Bronchial epithelial cell (primary cell): Measurements from ENCODE around the gene ATP1A4. TPM values are rescaled to one million over a fixed set of nuclear protein-coding genes. Genes with fewer than 3 reads are reported as not detected.

Experiments used
- DNase-seq: peaks from one replicate; pipeline ENCODE4 v3.0.0-alpha.2; 2010; ENCODE audit warnings: low read depth
- FAIRE-seq: peaks from 2 replicates; lab custom pipeline; 2011; peaks lifted over from hg19 to GRCh38; lab: Jason Lieb, UNC
- H3K27me3 ChIP-seq: 2 replicates; pipeline ENCODE4 v1.5.1; 2011; ENCODE audit warnings: low read length; ENCODE audit not compliant: control insufficient read depth, insufficient read depth
- H3K36me3 ChIP-seq: 2 replicates; pipeline ENCODE4 v1.5.1; 2011; ENCODE audit warnings: low read length; ENCODE audit not compliant: control insufficient read depth, insufficient read depth
- H3K4me3 ChIP-seq: 2 replicates; pipeline ENCODE4 v1.5.1; 2011; ENCODE audit warnings: mild to moderate bottlenecking, low read depth, low read length, control low read depth
- total RNA-seq: library from RNA; depleted of rRNA; stranded (reverse); fragments of >200 nt; gene quantifications from 2 replicates; pipeline ENCODE4 v1.2.1, GENCODE V29; 2014
- TF ChIP-seq, protein P1 (sequence below): IDR thresholded peaks from 2 replicates; pipeline ENCODE4 v1.5.1; 2011; ENCODE audit warnings: mild to moderate bottlenecking, moderate library complexity, low read length, control low read depth, inconsistent platforms; ENCODE audit not compliant: insufficient read depth, severe bottlenecking

Gene ATP1A4
- total RNA-seq, 1 donor from 2014 or later = not detected

DNA sequence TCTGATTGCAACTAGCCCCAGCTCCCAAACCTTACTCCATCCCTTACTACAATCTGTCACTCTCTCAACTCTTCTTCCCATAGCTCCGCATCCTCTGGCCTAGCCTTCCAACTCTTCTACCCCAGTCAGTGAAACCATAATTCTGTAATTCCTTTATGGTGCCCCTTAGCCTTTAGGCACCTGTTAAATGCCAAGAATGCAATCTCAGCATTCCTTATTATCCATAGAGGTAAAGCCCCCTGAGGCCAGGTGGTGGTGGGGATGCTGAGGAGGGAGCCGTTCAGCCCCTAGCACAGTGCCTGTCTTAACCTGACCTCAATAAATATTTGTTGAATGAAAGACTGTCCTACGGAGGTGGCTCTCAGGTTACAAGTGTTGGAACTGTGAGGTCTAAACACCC lies 21.8 kb upstream of the ATP1A4 start:
- DNase-seq (no peak), FAIRE-seq (no peak)
- TF ChIP-seq, protein P1, sequence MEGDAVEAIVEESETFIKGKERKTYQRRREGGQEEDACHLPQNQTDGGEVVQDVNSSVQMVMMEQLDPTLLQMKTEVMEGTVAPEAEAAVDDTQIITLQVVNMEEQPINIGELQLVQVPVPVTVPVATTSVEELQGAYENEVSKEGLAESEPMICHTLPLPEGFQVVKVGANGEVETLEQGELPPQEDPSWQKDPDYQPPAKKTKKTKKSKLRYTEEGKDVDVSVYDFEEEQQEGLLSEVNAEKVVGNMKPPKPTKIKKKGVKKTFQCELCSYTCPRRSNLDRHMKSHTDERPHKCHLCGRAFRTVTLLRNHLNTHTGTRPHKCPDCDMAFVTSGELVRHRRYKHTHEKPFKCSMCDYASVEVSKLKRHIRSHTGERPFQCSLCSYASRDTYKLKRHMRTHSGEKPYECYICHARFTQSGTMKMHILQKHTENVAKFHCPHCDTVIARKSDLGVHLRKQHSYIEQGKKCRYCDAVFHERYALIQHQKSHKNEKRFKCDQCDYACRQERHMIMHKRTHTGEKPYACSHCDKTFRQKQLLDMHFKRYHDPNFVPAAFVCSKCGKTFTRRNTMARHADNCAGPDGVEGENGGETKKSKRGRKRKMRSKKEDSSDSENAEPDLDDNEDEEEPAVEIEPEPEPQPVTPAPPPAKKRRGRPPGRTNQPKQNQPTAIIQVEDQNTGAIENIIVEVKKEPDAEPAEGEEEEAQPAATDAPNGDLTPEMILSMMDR = no peak
- Histone ChIP-seq H3K36me3 (no peaks in the 10 kb centered on the region), H3K4me3 (no peak overlapping the region), H3K27me3 (peaks cover 2% of the 10 kb centered on the region)

DNA sequence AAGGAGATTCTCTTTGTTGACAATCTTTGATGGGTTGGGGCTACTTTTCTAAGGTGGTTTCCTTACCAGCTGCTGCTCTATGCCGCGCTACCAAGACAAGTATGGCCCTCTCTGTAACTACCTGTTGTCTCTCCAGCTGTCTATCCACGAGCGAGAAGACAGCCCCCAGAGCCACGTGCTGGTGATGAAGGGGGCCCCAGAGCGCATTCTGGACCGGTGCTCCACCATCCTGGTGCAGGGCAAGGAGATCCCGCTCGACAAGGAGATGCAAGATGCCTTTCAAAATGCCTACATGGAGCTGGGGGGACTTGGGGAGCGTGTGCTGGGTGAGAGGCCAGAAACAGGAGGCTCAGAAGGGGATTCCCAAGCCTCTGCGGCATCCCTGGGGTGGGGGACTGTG lies 21.4 kb upstream of the ATP1A4 start:
- FAIRE-seq (peak; percentile 23), DNase-seq (no peak)
- Histone ChIP-seq H3K4me3 (no peak overlapping the region), H3K36me3 (no peaks in the 10 kb centered on the region), H3K27me3 (peaks cover 2% of the 10 kb centered on the region)
- TF ChIP-seq, protein P1 = no peak

DNA sequence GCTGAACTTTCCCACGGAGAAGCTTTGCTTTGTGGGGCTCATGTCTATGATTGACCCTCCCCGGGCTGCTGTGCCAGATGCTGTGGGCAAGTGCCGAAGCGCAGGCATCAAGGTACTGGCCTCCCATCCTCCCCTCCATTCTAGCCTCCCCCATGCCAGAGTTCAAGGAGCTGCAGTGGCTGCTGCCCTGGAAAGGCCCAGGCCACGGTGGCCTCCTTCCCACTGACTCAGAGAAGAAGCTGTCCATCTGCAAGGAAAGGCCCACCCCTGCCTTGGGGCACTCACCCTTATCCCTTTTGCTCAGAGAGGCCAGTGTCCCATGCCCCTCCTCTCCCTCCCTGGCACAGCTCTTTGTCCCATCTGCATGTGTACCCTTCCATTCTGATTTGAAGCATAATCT lies 20.9 kb upstream of the ATP1A4 start:
- FAIRE-seq (no peak), DNase-seq (no peak)
- TF ChIP-seq, protein P1 = no peak
- Histone ChIP-seq H3K27me3 (peaks cover 2% of the 10 kb centered on the region), H3K36me3 (no peaks in the 10 kb centered on the region), H3K4me3 (no peak overlapping the region)

DNA sequence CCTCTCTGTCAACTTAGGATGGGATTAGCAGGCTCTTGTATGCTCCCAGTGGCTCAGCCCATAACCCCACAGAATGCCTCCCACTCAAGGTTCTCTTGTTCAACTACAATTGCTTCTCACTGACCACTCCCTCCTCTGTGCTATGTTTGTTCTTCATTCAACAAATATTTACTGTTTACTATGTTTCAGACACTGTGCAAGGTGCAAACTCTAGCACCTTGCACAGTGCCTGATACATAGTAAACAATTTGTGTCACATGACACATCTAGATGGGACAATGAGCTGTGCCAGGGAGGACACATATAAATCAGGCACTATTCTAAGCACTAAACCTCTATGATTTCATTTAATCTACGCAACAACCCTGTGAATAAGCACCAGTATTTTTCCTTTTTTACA lies 20.5 kb upstream of the ATP1A4 start:
- Histone ChIP-seq H3K36me3 (no peaks in the 10 kb centered on the region), H3K4me3 (no peak overlapping the region), H3K27me3 (peaks cover 2% of the 10 kb centered on the region)
- TF ChIP-seq, protein P1 = no peak
- FAIRE-seq (no peak), DNase-seq (no peak)

DNA sequence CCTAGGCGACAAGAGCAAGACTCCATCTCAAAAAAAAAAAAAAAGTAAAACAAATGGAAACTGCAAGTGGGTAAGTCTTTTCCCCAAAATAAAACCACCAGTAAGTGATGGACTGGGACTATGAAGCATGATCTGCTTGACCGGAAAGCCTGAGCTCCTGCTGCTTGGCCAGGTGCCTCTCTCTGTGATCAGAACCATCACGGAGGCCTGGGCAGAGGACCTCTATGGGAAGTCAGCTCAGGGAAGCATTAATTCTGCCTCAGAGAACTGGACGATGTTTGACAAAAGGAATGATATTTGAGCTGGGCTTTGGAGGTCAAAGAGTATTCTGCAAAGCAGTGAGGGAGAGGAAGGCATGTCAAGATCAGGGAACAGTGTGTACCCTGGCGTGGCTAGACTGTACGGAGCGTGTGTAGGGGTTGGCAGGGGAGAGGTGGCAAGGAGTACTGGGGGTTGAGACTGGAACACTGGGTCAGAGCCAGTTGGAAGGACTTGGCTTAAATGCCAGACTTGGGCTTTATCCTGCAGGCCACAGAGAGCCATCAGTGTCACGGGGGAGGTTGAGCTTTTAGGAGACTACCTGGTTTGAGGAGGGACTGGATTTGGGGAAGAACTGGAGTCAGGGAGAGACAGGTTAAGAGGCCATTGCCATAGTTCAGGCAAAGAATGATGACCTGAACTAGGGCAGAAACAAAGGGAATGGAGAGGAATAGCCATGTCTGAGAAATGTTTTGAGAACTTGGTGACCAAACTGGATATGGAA lies 19.4 kb upstream of the ATP1A4 start:
- Histone ChIP-seq H3K36me3 (no peaks in the 10 kb centered on the region), H3K4me3 (no peak overlapping the region), H3K27me3 (peaks cover 4% of the 10 kb centered on the region)
- DNase-seq (no peak), FAIRE-seq (no peak)
- TF ChIP-seq, protein P1 = no peak
